Measurements from ENCODE around the gene KRTAP5-3. TPM values are rescaled to one million over a fixed set of nuclear protein-coding genes. Genes with fewer than 3 reads are reported as not detected.
"Not testable (repeated sequence)": the region's sequence is repeated elsewhere in the genome, so short reads cannot be mapped to it uniquely, and the experiment has no call there.

The KRTAP5-3 gene
- total RNA-seq, 1 donor from 2014 or later: not detected

DNA sequence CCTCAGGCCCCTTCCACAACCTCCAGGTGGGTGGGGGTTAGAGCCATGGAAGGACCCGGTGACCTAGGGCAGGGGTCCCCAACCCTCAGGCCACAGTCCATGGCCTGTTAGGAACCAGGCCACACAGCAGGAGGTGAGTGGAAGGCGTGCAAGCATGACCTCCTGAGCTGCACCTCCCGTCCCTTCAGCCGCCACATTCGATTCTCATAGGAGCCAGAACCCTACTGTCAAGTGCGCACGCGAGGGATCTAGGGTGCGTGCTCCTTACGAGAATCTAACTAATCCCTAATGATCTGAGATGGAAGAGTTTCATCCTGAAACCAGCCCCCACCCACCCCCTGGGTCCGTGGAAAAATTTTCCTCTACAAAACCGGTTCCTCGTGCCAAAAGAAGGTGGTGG is 17.3 kb upstream of the KRTAP5-3 start:
- TF ChIP-seq, protein P1, sequence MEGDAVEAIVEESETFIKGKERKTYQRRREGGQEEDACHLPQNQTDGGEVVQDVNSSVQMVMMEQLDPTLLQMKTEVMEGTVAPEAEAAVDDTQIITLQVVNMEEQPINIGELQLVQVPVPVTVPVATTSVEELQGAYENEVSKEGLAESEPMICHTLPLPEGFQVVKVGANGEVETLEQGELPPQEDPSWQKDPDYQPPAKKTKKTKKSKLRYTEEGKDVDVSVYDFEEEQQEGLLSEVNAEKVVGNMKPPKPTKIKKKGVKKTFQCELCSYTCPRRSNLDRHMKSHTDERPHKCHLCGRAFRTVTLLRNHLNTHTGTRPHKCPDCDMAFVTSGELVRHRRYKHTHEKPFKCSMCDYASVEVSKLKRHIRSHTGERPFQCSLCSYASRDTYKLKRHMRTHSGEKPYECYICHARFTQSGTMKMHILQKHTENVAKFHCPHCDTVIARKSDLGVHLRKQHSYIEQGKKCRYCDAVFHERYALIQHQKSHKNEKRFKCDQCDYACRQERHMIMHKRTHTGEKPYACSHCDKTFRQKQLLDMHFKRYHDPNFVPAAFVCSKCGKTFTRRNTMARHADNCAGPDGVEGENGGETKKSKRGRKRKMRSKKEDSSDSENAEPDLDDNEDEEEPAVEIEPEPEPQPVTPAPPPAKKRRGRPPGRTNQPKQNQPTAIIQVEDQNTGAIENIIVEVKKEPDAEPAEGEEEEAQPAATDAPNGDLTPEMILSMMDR (IDR thresholded peaks at IDR 0.05; ENCODE audit: insufficient read depth, low read length, severe bottlenecking): no peak
- Histone ChIP-seq H3K4me3 (ENCODE audit: low read depth, low read length) (no peak overlapping the region), H3K36me3 (ENCODE audit: control insufficient read depth, insufficient read depth, low read length) (no peaks in the 10 kb centered on the region), H3K27me3 (ENCODE audit: control insufficient read depth, insufficient read depth, low read length) (peaks cover 12% of the 10 kb centered on the region)
- DNase-seq (ENCODE audit: low read depth) (no peak), FAIRE-seq (no peak)

DNA sequence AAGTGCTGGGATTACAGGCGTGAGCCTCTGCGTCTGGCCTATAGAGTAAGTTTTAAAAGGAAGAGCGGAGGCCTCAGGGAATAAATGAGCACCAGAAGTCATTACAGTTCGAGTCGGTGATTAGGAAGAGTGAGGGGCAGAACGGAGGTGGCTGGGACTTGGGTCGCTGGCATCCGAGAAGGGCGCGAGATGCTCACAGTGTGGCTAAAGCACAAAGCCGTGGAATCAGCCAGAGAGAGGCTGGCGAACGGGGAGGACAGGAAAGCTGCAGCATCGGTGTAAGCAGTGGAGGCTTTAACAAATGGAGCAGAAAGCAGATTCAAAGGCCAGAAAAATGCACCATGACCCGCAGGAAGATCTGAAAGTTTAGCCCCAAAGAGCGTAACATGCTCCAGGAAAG is 16.4 kb upstream of the KRTAP5-3 start:
- Histone ChIP-seq H3K27me3 (ENCODE audit: control insufficient read depth, insufficient read depth, low read length) (peaks cover 9% of the 10 kb centered on the region), H3K36me3 (ENCODE audit: control insufficient read depth, insufficient read depth, low read length) (no peaks in the 10 kb centered on the region), H3K4me3 (ENCODE audit: low read depth, low read length) (no peak overlapping the region)
- DNase-seq (ENCODE audit: low read depth) (no peak), FAIRE-seq (peak; percentile 66)
- TF ChIP-seq, protein P1 (IDR thresholded peaks at IDR 0.05; ENCODE audit: insufficient read depth, low read length, severe bottlenecking): no peak

DNA sequence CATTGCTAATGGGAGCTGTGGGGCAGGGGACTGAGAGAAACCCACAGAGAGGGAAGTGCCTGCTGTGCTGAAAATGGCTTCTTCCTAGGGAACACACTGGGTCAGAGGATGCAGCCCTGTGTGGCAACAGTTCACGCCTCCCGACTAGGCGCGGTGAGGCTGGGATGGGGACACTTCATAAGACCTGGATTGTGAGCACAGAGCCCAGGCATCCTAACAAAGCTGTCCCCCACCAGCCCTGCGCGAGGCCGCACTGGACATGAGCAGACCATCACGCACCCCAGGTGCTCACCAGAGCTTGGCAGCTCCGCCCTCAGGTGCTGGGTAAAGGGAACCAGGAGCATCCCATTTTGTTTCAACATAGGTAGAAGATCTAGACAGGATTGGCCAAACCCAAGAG is 15.5 kb upstream of the KRTAP5-3 start:
- no peak for DNase-seq (ENCODE audit: low read depth)
- TF ChIP-seq, protein P1 (IDR thresholded peaks at IDR 0.05; ENCODE audit: insufficient read depth, low read length, severe bottlenecking): no peak
- no peak for FAIRE-seq
- Histone ChIP-seq H3K4me3 (ENCODE audit: low read depth, low read length) (no peak overlapping the region), H3K27me3 (ENCODE audit: control insufficient read depth, insufficient read depth, low read length) (peaks cover 6% of the 10 kb centered on the region), H3K36me3 (ENCODE audit: control insufficient read depth, insufficient read depth, low read length) (no peaks in the 10 kb centered on the region)

DNA sequence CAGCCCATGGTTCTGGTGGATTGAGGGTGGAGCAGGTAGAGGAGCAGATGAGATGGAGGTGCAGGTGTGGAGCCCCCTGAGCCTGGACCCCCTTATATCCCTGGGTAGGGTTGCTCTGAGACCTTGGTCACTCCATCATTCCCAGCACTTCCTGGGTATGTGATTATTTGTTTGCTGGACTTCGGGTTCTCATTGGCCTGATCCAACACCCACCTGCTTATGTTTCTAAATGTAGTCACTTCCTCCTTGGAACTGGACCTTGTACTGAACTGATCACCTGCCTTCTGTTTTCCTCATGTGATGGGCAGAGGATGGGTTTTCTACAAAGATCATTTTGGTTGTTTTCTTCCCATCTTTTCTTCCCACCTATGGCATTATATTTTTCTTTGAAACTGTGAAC is 13.8 kb upstream of the KRTAP5-3 start, which contains the start of gene KRTAP5-4:
TSS of gene KRTAP5-4 (minus strand) at position 53 of the 400 bp plus-strand sequence. CDS start at position 8, 45 bp downstream.
- TF ChIP-seq, protein P1 (IDR thresholded peaks at IDR 0.05; ENCODE audit: insufficient read depth, low read length, severe bottlenecking): no peak
- H3K36me3 ChIP-seq (ENCODE audit: control insufficient read depth, insufficient read depth, low read length): no peaks in the 10 kb centered on the region
- H3K4me3 ChIP-seq (ENCODE audit: low read depth, low read length): no peak within 1 kb of the TSS
- peaks cover 5% of the 10 kb centered on the region for H3K27me3 ChIP-seq (ENCODE audit: control insufficient read depth, insufficient read depth, low read length)
- DNase-seq (ENCODE audit: low read depth): no peak
- FAIRE-seq: no peak

DNA sequence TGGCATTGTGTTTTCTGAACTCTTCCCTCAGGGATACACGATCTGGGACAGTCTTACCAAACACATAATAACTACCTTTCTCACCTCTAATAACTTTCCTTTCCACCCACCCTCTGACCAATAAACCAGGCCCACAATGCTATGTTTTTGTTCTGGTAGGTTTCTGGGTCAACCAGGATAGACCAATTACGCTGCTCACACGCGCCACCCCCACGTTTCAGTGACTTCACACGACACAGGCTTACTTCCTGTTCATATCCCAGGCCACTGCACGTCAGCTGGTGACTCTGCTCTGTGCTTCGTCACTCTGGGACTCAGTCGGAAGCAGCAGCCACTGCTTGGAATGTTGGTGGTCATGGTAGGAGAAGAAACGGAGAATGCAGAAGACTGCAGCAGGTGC is 11.2 kb upstream of the KRTAP5-3 start:
- DNase-seq (ENCODE audit: low read depth) (no peak), FAIRE-seq (no peak)
- TF ChIP-seq, protein P1 (IDR thresholded peaks at IDR 0.05; ENCODE audit: insufficient read depth, low read length, severe bottlenecking): no peak
- no peak overlapping the region for H3K4me3 ChIP-seq (ENCODE audit: low read depth, low read length)
- peaks cover 3% of the 10 kb centered on the region for H3K27me3 ChIP-seq (ENCODE audit: control insufficient read depth, insufficient read depth, low read length)
- H3K36me3 ChIP-seq (ENCODE audit: control insufficient read depth, insufficient read depth, low read length): no peaks in the 10 kb centered on the region

DNA sequence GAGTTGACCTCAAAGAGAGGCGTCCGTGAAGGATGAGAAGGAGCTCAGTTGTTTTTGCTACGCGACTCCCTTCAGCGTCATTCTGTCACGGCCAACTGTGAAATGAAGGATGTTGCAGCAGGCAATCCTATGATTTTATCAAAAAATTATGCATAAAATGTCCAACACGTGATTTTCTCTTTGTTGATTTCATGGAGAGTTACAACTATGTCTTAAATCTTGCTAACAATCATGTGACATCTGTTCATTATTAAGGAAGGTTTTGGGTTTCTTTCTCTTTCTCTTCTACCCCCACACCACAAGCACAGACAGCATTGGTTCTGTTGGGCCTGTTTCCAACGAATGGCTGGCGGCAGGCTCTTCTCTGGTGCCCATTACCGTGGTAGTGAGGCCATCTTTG is 10.0 kb upstream of the KRTAP5-3 start:
- Histone ChIP-seq H3K27me3 (ENCODE audit: control insufficient read depth, insufficient read depth, low read length) (peaks cover 3% of the 10 kb centered on the region), H3K4me3 (ENCODE audit: low read depth, low read length) (no peak overlapping the region), H3K36me3 (ENCODE audit: control insufficient read depth, insufficient read depth, low read length) (no peaks in the 10 kb centered on the region)
- FAIRE-seq (no peak), DNase-seq (ENCODE audit: low read depth) (no peak)
- TF ChIP-seq, protein P1 (IDR thresholded peaks at IDR 0.05; ENCODE audit: insufficient read depth, low read length, severe bottlenecking): no peak

DNA sequence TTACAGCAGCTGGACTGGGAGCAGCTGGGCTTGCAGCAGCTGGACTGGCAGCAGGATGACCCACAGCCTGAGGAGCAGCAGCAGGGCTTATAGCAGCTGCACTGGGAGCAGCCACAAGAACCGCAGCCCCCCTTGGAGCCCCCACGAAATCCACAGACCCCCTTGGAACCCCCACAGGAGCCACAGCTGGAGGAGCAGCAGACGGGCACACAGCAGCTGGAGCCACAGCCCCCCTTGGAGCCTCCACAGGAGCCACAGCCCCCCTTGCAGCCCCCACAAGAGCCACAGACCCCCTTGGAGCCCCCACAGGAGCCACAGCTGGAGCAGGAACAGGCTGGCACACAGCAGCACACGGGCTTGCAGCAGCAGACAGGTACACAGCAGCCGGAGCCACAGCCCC is 362 bp downstream of the KRTAP5-3 start:
- not testable (repeated sequence) for H3K36me3 ChIP-seq (ENCODE audit: control insufficient read depth, insufficient read depth, low read length); DNase-seq (ENCODE audit: low read depth); FAIRE-seq; H3K27me3 ChIP-seq (ENCODE audit: control insufficient read depth, insufficient read depth, low read length); H3K4me3 ChIP-seq (ENCODE audit: low read depth, low read length)

DNA sequence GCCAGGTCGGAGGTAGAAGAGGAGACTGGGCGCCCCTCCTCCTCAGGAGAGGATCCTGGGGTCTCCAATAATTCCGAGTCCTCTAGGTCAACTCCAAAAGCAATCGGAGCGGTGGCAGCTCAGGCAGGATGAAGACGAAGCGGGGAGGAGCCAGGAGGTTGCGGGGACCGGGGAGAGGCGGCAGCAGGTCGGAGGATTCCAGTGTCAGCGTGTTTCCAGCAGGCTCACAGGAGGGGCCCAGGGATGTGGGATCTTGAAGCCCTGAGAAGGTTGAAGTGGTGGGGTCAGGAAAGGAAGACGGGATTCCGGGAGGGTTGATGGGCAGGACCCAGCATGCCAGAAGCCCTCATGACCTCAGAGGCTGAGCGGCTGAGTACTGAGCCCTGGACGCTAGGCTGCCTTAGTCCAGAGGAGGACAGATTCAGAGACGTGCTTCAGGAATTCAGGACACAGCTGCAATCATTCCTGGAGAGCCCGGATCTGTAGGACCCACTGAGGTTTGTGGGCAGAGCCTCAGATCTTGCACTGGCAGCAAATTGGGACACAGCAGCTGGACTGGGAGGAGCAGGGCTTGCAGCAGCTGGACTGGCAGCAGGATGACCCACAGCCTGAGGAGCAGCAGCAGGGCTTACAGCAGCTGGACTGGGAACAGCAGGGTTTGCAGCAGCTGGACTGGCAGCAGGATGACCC is 962 bp downstream of the KRTAP5-3 start:
- not testable (repeated sequence) for H3K36me3 ChIP-seq (ENCODE audit: control insufficient read depth, insufficient read depth, low read length); FAIRE-seq; H3K4me3 ChIP-seq (ENCODE audit: low read depth, low read length); H3K27me3 ChIP-seq (ENCODE audit: control insufficient read depth, insufficient read depth, low read length)
- peak; percentile 15 for DNase-seq (ENCODE audit: low read depth)

All from bronchial epithelial cell (primary cell).